DND-41 (cell line): ENCODE measurements around the gene FAM98B.
A peak's percentile ranks its signal among the peaks of the same experiment; 100 is the strongest.

Experiments used
- ATAC-seq: fragments of 200-7000 bp; cut with Tn5 transposase; 3 replicates; pipeline ENCODE4 v1.9.1; 2021; ENCODE audit warnings: low read depth; ENCODE audit not compliant: insufficient read depth
- DNase-seq: peaks from one replicate; pipeline ENCODE4 v3.0.0-alpha.2; 2020
- H2AFZ ChIP-seq: 2 replicates; pipeline ENCODE4 v1.6.0; 2012; ENCODE audit warnings: low read depth, low read length
- H3K27ac ChIP-seq: 2 replicates; pipeline ENCODE4 v1.5.1; 2012; ENCODE audit warnings: low read length, inconsistent platforms
- H3K27me3 ChIP-seq: fragments of 200-600 bp; sonication (generic); 2 replicates; pipeline ENCODE4 v1.6.0; 2012; ENCODE audit warnings: low read length, mild to moderate bottlenecking, inconsistent platforms; ENCODE audit not compliant: insufficient read depth, poor library complexity
- H3K36me3 ChIP-seq: 2 replicates; pipeline ENCODE4 v1.5.1; 2012; ENCODE audit warnings: low read length, inconsistent platforms; ENCODE audit not compliant: insufficient read depth
- H3K4me1 ChIP-seq: 2 replicates; pipeline ENCODE4 v1.5.1; 2012; ENCODE audit warnings: mild to moderate bottlenecking, low read length; ENCODE audit not compliant: insufficient read depth
- H3K4me2 ChIP-seq: 2 replicates; pipeline ENCODE4 v1.6.0; 2012; ENCODE audit warnings: mild to moderate bottlenecking, moderate library complexity, low read length, inconsistent platforms; ENCODE audit not compliant: insufficient read depth
- H3K4me3 ChIP-seq, 2 experiments: fragments of 200-600 bp in 1 of 2; shearing (Covaris generic) in 1 of 2; 2 replicates each; pipeline ENCODE4 v1.5.1; 2012 to 2016; ENCODE audit warnings: inconsistent platforms in 2 of 2, low read length in 2 of 2, mild to moderate bottlenecking in 2 of 2, low read depth in 1 of 2, moderate library complexity in 1 of 2
- H3K79me2 ChIP-seq: 2 replicates; pipeline ENCODE4 v1.6.0; 2012; ENCODE audit warnings: low read length, inconsistent platforms; ENCODE audit not compliant: insufficient read depth
- H3K9ac ChIP-seq: 2 replicates; pipeline ENCODE4 v1.6.0; 2012; ENCODE audit warnings: low read depth, mild to moderate bottlenecking, inconsistent platforms, low read length, moderate library complexity
- H3K9me3 ChIP-seq: 2 replicates; pipeline ENCODE4 v1.5.1; 2012; ENCODE audit warnings: low read length, moderate library complexity, mild to moderate bottlenecking, inconsistent platforms; ENCODE audit not compliant: insufficient read depth, severe bottlenecking
- H4K20me1 ChIP-seq: 2 replicates; pipeline ENCODE4 v1.6.0; 2012; ENCODE audit warnings: low read length; ENCODE audit not compliant: insufficient read depth
- CTCF ChIP-seq: IDR thresholded peaks from 2 replicates; pipeline ENCODE4 v1.5.1; 2012; ENCODE audit warnings: borderline replicate concordance, low read length, moderate library complexity, mild to moderate bottlenecking; ENCODE audit not compliant: poor library complexity, severe bottlenecking; ENCODE audit errors: extremely low read depth
- EZH2 ChIP-seq: IDR thresholded peaks from 3 replicates; pipeline ENCODE4 v1.6.1; 2012; ENCODE audit warnings: borderline replicate concordance, low read depth, mild to moderate bottlenecking, moderate library complexity, low read length, inconsistent platforms; ENCODE audit not compliant: severe bottlenecking

The FAM98B gene

DNA sequence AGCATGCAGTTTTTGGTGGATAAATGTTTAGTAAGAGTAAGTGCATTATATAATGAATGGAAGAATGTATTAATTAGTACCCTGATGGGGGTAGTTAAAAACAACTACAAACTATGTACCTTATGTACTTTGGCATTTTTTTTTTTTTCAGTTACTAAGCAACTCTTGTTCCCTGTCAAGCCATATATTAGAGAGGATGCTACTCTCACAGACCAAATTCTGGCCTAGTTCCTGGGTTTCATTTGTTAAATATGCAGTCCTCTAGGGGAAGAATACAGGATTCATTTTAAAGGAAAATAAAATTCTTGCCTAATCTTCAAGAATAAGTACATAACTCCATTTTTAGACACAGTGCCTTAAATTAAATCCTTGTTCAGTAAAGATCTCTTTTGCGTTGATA is 16.9 kb downstream of the FAM98B start:
- no peak for DNase-seq
- Histone ChIP-seq H3K4me2 (no peak overlapping the region), H3K9ac (no peak overlapping the region), H3K36me3 (peaks cover 42% of the 10 kb centered on the region), H3K4me1 (no peaks in the 10 kb centered on the region), H3K27me3 (no peaks in the 10 kb centered on the region), H2AFZ (no peak overlapping the region), H3K27ac (no peak overlapping the region), H4K20me1 (peaks cover 4% of the 10 kb centered on the region; the same call in 1 of the 2 replicates), H3K4me3 (no peak overlapping the region), H3K79me2 (peaks cover 6% of the 10 kb centered on the region; the same call in 1 of the 2 replicates), H3K9me3 (no peaks in the 10 kb centered on the region)
- no peak for ATAC-seq
- TF ChIP-seq EZH2: no peak

- Histone ChIP-seq H3K4me2 (no peak overlapping the region), H3K79me2 (peaks cover 3% of the 10 kb centered on the region; the same call in 1 of the 2 replicates), H3K9ac (no peak overlapping the region), H3K27me3 (no peaks in the 10 kb centered on the region), H4K20me1 (peaks cover 4% of the 10 kb centered on the region; the same call in 1 of the 2 replicates), H3K9me3 (no peaks in the 10 kb centered on the region), H3K4me1 (no peaks in the 10 kb centered on the region), H3K36me3 (peaks cover 50% of the 10 kb centered on the region), H3K27ac (no peak overlapping the region), H2AFZ (no peak overlapping the region), H3K4me3 (no peak overlapping the region)
- TF ChIP-seq EZH2 (no peak), CTCF (no peak)
- ATAC-seq: no peak
- no peak for DNase-seq
These were observed 18.0 kb downstream of the FAM98B start for GRCh38 chr15:38471974-38472373.

DNA sequence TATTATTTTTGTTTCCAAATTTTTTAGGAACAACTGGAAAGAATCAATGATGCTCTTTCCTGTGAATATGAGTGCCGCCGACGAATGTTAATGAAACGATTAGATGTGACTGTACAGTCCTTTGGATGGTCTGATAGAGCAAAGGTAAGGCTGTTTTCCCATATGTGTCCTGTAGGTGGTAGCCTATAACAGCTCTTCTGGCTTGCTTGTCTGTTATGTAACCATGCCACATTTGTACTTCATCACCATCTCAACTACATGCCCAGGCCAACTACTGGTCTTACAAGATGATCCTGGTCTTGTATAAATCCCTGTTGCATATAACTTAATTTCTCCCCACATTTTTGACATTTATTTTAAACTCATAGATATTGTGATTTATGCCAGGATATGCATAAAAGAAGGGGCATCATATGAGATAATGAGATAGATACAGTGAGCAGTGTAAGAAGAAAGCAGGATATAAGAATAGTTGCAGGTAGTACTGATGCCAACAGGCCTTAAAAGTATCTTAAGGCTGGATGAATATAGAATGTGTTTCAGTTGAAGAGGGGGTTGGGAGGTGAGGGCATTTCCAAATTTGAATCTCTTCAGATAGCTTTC is 20.3 kb downstream of the FAM98B start:
- Histone ChIP-seq H3K4me1 (no peaks in the 10 kb centered on the region), H3K9ac (no peak overlapping the region)

DNA sequence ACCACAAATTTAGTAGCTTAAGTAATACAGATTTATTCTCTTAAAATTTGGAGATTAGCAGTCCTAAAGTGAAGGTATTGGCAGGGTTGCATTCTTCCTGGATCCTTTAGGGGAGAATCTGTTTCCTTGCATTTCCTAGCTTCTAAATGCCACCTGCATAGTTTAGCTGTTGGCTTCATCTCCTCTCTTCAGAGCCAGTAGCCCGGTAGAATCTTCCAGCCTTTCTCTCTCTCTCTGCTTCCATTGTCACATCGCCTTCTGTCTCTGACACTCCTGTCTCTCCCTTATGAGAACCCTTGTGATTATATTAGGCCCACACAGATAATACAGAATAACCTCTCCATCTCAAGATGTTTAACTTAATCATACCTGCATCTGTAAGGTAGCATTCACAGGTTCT is 21.4 kb downstream of the FAM98B start:
- no peak overlapping the region for H3K27ac ChIP-seq
- H2AFZ ChIP-seq: no peak overlapping the region
- H3K36me3 ChIP-seq: peaks cover 57% of the 10 kb centered on the region
- no peaks in the 10 kb centered on the region for H3K9me3 ChIP-seq
- H3K4me1 ChIP-seq: no peaks in the 10 kb centered on the region
- H3K9ac ChIP-seq: no peak overlapping the region
- TF ChIP-seq CTCF (no peak), EZH2 (no peak)
- H3K27me3 ChIP-seq: no peaks in the 10 kb centered on the region
- ATAC-seq (no peak), DNase-seq (no peak)
- H4K20me1 ChIP-seq: no peaks in the 10 kb centered on the region
- H3K79me2 ChIP-seq: no peaks in the 10 kb centered on the region; the same call in 1 of the 2 replicates
- H3K4me3 ChIP-seq: no peak overlapping the region
- H3K4me2 ChIP-seq: no peak overlapping the region

More for the DNA sequence above, 20.3 kb downstream of the FAM98B start:
- Histone ChIP-seq H2AFZ (no peak overlapping the region), H3K9me3 (no peaks in the 10 kb centered on the region), H3K4me2 (no peak overlapping the region), H3K27ac (no peak overlapping the region), H3K27me3 (no peaks in the 10 kb centered on the region), H3K4me3 (no peak overlapping the region), H3K79me2 (no peaks in the 10 kb centered on the region; the same call in 1 of the 2 replicates), H3K36me3 (peaks cover 58% of the 10 kb centered on the region), H4K20me1 (no peaks in the 10 kb centered on the region)
- peak; percentile 78 for TF ChIP-seq CTCF
- no peak for TF ChIP-seq EZH2
- DNase-seq (peak; percentile 37), ATAC-seq (peak; percentile 93)
